Aorta (tissue), 5 donors: ENCODE measurements around the gene KRT1. TPM values are rescaled to one million over a fixed set of nuclear protein-coding genes. Genes with fewer than 3 reads are reported as not detected.

ENCODE experiments used
- ATAC-seq: fragments of 200-7000 bp; cut with Tn5 transposase; one replicate; pipeline ENCODE4 v1.9.1; 2022; ENCODE audit warnings: moderate library complexity; ENCODE audit not compliant: low FRiP score
- DNase-seq, 2 donors: peaks; one replicate each; pipeline ENCODE4 v3.0.0-alpha.2; 2020
- H3K27ac ChIP-seq, 2 donors: one replicate each; pipeline ENCODE4 v1.5.1; 2013; ENCODE audit warnings: low read length in 2 of 2, mild to moderate bottlenecking in 2 of 2, moderate library complexity in 2 of 2, control low read depth in 1 of 2, inconsistent platforms in 1 of 2, low read depth in 1 of 2
- H3K27me3 ChIP-seq, 2 donors: one replicate each; pipeline ENCODE4 v1.6.1; 2013; ENCODE audit warnings: control low read depth in 1 of 2, low read length in 1 of 2, mild to moderate bottlenecking in 1 of 2, moderate library complexity in 1 of 2; ENCODE audit not compliant: insufficient read depth in 2 of 2, control insufficient read depth in 1 of 2
- H3K36me3 ChIP-seq, 2 donors: one replicate each; pipeline ENCODE4 v1.6.1; 2013; ENCODE audit warnings: control low read depth in 1 of 2, low read length in 1 of 2, mild to moderate bottlenecking in 1 of 2; ENCODE audit not compliant: insufficient read depth in 2 of 2, control insufficient read depth in 1 of 2
- H3K4me1 ChIP-seq, 2 donors: one replicate each; pipeline ENCODE4 v1.6.1; 2013; ENCODE audit warnings: low read length in 2 of 2, control low read depth in 1 of 2, mild to moderate bottlenecking in 1 of 2, moderate library complexity in 1 of 2; ENCODE audit not compliant: insufficient read depth in 2 of 2, control insufficient read depth in 1 of 2
- H3K4me3 ChIP-seq, 2 donors: one replicate each; pipeline ENCODE4 v1.5.1; 2013; ENCODE audit warnings: low read length in 2 of 2, control low read depth in 1 of 2, mild to moderate bottlenecking in 1 of 2
- H3K9me3 ChIP-seq: one replicate; pipeline ENCODE4 v1.6.1; 2013; ENCODE audit warnings: mild to moderate bottlenecking, low read length; ENCODE audit not compliant: control insufficient read depth
- WGBS, 2 donors: extraction: QIAGEN DNeasy Blood & Tissue Kit; methylation state at CpG; one replicate each; pipeline ENCODE4 v1.1.7; 2013; 5-methylcytosine and 5-hydroxymethylcytosine counted together
- intact Hi-C, 2 donors: fragments of 100-400 bp; cut with DNase I; formaldehyde crosslinking; loops; one replicate each; pipeline versions ENCODE4 v1.14.2 to v1.15.0; 2022
- polyA plus RNA-seq, 2 donors: library from polyadenylated mRNA; stranded (reverse); fragments of 200-250 nt; gene quantifications; one replicate each; pipeline ENCODE4 v1.2.3, GENCODE V29; 2013
- total RNA-seq, 2 donors: library from RNA; stranded (reverse); fragmentation: NEBNext Ultra II Directional; extraction: Animal tissue kit (Norgen Biotek cat#: 25700); gene quantifications; one replicate each; pipeline ENCODE4 v1.2.1, GENCODE V29; 2021
- donor health status: healthy with polysubstance abuse.
- donor health status: Bipolar disorder and iron deficiency.
- donor health status: DM: no; HTN: no; CAD: no.
- donor health status: DM: no; HTN: no; CAD: no.
- donor health status: DM: yes; HTN: yes; CAD: no.

KRT1 gene
- total and polyA plus RNA-seq, 4 donors: 0.51 TPM; not detected in 3

DNA sequence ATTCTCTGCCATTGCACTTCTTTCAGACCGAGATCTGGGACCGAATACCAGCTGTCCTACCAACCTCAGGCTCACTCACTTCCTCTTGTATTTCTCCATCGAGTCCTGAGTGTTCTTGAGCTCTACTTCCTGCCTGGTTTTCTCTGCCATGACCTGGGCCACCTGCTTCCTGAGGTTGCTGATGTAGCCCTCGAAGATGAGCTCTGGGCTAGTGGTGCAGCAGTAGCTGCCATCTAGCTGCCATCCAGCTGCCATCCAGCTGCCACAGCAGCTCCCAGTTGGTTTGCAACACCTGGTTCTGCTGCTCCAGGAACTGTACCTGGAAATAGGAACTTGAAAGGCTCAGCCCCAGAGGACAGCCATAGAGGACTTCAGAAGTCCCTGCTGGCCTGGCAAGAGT is 46.8 kb downstream of the KRT1 start:
- intact Hi-C loops: no loop called here
- ATAC-seq (no peak), DNase-seq (no peak)
- WGBS, 2 donors: 70 to 76% methylated on average over 4 of the region's 4 CpGs
- H3K27ac ChIP-seq: no peak overlapping the region
- no peak overlapping the region for H3K4me3 ChIP-seq
- no peaks in the 10 kb centered on the region for H3K9me3 ChIP-seq
- H3K27me3 ChIP-seq: no peaks in the 10 kb centered on the region
- no peaks in the 10 kb centered on the region for H3K36me3 ChIP-seq
- H3K4me1 ChIP-seq: no peaks in the 10 kb centered on the region

DNA sequence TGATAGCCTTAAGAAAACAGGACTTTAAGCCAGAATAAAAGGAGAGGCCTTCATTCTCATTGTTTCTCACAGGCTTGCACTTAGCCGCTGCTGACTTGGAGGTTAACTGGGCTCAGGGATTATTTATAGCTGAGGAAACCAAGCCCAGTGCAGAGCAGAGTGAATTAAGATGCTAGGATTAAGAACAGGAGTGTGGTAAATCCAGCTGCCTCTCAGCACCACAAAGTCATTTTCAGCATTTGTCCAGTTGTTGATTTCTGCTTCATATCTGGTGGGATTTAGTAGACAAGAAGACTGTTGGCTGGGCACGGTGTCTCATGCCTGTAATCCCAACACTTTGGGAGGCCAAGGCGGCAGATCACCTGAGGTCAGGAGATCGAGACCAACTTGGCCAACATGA is 47.6 kb downstream of the KRT1 start:
- Histone ChIP-seq H3K4me3 (no peak overlapping the region), H3K36me3 (no peaks in the 10 kb centered on the region), H3K4me1 (no peaks in the 10 kb centered on the region), H3K9me3 (no peaks in the 10 kb centered on the region), H3K27me3 (no peaks in the 10 kb centered on the region), H3K27ac (no peak overlapping the region)
- intact Hi-C loops: no loop called here
- DNase-seq (no peak), ATAC-seq (no peak)
- 79 to 82% methylated on average over 4 of the region's 4 CpGs for WGBS, 2 donors

DNA sequence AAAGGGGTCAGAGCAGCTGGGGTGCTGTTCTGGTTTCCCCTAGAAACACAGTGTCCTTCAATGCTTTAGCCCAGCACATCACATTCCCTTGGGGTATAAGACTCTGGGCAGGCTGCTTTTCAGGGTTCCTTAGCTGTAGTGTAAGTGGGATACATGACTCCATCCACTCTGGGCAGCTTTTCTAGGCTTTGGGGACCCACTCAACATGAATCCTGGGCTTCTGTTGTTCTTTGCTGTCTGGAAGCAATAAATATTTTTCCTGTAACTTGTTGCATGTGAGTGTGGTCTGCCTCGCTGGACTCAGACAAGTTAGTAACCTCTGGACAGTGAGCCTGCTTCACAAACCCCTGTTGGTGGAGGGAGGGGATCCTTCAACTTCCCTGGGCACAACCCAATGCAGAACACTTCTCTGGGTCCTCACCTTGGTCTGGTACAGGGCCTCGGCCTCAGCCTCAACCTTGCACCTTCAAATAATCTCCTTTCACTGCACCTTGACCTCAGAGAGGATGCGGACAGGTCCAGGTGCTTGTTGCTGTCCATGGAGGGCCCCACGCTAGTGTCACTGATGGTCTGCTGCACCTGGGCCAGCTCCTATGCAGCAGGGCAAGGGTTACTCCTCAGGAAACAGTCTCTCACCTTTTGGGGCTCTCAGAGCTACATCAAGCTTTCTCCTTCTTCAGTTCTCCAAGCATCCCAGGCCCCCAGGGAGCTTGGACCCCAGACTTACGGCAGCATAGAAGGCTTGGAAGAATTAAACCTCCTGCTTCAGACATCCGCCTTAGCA is 48.3 kb downstream of the KRT1 start:
- ATAC-seq: no peak
- Histone ChIP-seq H3K4me3 (no peak overlapping the region), H3K27ac (no peak overlapping the region), H3K4me1 (no peaks in the 10 kb centered on the region), H3K9me3 (no peaks in the 10 kb centered on the region), H3K27me3 (no peaks in the 10 kb centered on the region), H3K36me3 (no peaks in the 10 kb centered on the region)
- WGBS, 2 donors: 84 to 89% methylated on average over 6 of the region's 6 CpGs
- DNase-seq: no peak
- intact Hi-C loops: no loop called here

DNA sequence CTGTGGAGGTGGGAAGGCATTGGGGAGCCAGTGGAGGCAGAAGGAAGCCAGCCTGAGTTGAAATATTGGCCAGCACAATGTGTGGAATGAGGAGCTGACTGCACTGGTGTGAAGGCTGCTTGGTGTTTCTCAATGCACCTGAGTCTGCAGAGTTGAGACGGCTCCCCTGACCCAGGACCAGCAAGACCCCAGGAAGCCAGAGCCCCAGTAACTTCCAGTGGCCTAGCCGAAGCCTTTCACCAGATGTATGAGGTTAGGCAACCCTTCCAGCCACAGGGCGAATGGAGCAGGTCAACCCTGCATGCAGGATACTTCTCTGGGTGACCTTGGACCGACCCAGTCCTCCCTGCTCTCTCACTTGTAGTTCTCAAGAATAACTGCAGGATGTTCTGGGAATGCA is 48.9 kb downstream of the KRT1 start:
- H3K4me1 ChIP-seq: no peaks in the 10 kb centered on the region
- no peak overlapping the region for H3K4me3 ChIP-seq
- no peaks in the 10 kb centered on the region for H3K9me3 ChIP-seq
- no peaks in the 10 kb centered on the region for H3K36me3 ChIP-seq
- no peaks in the 10 kb centered on the region for H3K27me3 ChIP-seq
- intact Hi-C loops: no loop called here
- ATAC-seq: no peak
- DNase-seq: no peak
- H3K27ac ChIP-seq: no peak overlapping the region
- 65 to 74% methylated on average over 4 of the region's 4 CpGs for WGBS, 2 donors

DNA sequence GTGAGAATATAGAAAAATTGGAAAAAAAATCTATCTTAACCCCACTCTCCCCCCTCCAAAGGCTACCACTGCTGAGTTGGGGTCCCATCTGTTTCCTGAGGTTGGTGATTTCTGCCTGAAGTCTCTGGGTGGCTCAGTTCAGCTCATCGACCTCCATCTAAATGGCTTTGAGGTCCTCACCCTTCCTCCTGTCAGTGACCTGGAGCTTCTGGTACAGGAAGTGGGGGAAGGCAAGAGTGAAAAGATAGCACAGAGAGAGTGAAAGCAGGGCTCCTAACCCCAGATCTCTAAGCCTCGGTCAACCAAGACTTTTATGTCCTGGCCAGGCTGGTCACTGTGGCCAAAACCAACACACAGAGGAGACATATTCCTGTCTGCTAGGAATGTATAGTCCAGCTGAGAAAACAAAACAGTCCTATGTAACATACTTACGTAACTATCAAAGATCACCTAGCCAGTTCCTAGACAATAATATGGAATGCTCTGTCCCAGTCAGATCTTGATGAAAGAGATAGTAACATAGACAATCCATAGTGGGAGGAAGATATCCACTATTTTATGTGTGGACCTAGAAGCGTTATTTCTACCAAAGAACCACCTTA is 49.5 kb downstream of the KRT1 start:
- H3K36me3 ChIP-seq: no peaks in the 10 kb centered on the region
- no peak for ATAC-seq
- no peaks in the 10 kb centered on the region for H3K9me3 ChIP-seq
- intact Hi-C loops: no loop called here
- no peak for DNase-seq
- no peak overlapping the region for H3K27ac ChIP-seq
- H3K4me3 ChIP-seq: no peak overlapping the region
- WGBS, 2 donors: 46 to 66% methylated on average over 4 of the region's 4 CpGs
- H3K27me3 ChIP-seq: no peaks in the 10 kb centered on the region
- H3K4me1 ChIP-seq: no peaks in the 10 kb centered on the region

DNA sequence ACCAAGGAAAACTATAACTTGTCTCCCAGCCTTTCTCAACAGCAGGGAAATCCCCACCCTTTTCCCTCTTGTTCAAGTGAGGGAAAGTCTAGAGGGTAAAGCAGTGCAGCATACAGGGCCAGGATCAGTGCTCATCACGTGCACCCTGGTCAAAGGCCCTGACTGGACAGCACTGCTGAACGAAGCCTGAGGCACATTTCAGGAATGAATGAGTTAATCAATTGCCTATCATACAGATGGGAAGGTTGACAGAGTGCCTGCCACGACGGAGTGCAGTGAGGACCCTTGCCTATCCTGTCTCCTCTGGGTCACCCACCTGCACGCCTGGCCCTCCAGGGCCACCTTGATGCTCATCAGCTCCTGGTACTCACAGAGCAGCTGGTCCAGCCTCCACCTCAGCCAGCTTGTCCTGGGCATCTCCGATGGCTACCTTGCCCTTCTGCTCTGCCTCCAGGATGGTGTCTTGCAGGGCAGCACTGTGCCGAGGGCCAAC is 50.2 kb downstream of the KRT1 start:
- no peaks in the 10 kb centered on the region for H3K4me1 ChIP-seq
- H3K27ac ChIP-seq: no peak overlapping the region
- no peaks in the 10 kb centered on the region for H3K27me3 ChIP-seq
- 79 to 86% methylated on average over 7 of the region's 7 CpGs for WGBS, 2 donors
- DNase-seq (no peak), ATAC-seq (no peak)
- no peak overlapping the region for H3K4me3 ChIP-seq
- intact Hi-C loops: no loop called here
- H3K9me3 ChIP-seq: no peaks in the 10 kb centered on the region
- no peaks in the 10 kb centered on the region for H3K36me3 ChIP-seq

DNA sequence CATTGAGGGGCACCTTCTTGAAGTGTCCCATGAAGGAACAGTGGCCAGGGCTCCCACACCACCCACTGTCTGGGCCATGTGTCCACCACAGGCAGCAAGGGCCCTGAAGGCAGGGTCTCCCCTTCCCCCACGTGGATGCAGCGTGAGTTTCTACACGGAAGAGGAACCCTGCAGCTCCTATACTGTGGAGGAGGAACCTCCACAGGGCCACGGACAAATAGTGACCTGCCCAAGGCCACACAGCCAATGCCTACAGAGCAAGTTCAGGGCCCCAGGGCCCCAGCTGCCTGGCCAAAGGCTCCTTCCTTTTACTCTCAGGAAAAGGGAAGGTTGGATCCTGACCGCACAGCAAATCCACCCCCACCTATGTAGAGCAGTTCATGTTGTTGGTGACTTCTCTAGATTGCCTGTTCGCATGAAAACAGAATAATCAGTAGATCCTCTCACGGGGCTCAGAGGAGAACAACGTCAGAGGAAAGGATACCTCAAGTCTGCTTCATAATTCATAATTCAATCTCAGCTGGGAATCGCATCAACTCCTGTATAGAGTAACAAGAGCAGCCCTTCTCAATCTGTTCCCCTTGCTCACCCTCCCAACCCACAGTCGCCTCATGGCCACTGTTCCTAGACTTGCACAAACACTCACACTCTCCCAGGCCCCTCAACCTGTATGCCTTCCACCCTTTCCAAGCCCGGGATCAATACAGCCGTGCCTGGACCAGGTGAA is 50.8 kb downstream of the KRT1 start:
- H3K4me1 ChIP-seq: no peaks in the 10 kb centered on the region
- WGBS, 2 donors: 83 to 89% methylated on average over 12 of the region's 12 CpGs
- H3K9me3 ChIP-seq: no peaks in the 10 kb centered on the region
- no peak overlapping the region for H3K4me3 ChIP-seq
- no peak overlapping the region for H3K27ac ChIP-seq
- ATAC-seq: peak; percentile 20
- no peaks in the 10 kb centered on the region for H3K27me3 ChIP-seq
- DNase-seq: no peak
- H3K36me3 ChIP-seq: no peaks in the 10 kb centered on the region
- intact Hi-C loops: no loop called here

DNA sequence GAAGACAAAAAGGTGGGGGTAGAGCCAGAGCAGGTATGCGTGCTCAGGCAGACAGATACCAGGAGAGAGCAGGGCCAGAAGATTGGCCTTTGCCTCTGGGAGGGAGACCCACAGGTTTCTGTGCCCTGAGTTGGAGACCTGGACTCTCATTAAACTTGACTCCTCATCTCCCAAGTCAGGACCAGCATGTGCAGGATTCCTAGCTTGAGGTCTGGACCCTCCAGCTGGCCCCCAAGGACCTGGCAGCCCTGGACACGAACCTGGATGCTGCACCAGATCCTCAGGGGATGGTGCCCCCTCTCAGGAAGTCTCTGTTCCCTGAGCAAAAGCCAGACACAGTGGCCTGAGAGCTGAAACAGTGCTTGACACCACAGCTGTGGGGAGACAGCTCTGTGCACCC is 51.4 kb downstream of the KRT1 start:
- Histone ChIP-seq H3K27me3 (no peaks in the 10 kb centered on the region), H3K9me3 (no peaks in the 10 kb centered on the region), H3K4me3 (no peak overlapping the region), H3K4me1 (no peaks in the 10 kb centered on the region), H3K27ac (no peak overlapping the region), H3K36me3 (no peaks in the 10 kb centered on the region)
- DNase-seq: no peak
- intact Hi-C loops: no loop called here
- WGBS, 2 donors: 84 to 85% methylated on average over 2 of the region's 2 CpGs
- no peak for ATAC-seq
